Neuron (in vitro differentiated cells): Measurements from ENCODE around the gene RALGAPB.

Source experiments
- H2AFZ ChIP-seq: one replicate; pipeline ENCODE4 v1.6.1; 2013; ENCODE audit warnings: low read depth, mild to moderate bottlenecking, inconsistent platforms, low read length, moderate library complexity
- H3K27me3 ChIP-seq: one replicate; pipeline ENCODE4 v1.6.1; 2013; ENCODE audit warnings: low read length; ENCODE audit not compliant: insufficient read depth
- H3K36me3 ChIP-seq: one replicate; pipeline ENCODE4 v1.6.1; 2013; ENCODE audit warnings: low read length; ENCODE audit not compliant: insufficient read depth
- H3K4me1 ChIP-seq: one replicate; pipeline ENCODE4 v1.6.1; 2013; ENCODE audit warnings: low read length; ENCODE audit not compliant: insufficient read depth
- H3K4me3 ChIP-seq: 2 replicates; pipeline ENCODE4 v1.5.1; 2013; ENCODE audit warnings: mild to moderate bottlenecking, low read length, moderate library complexity
- H3K9me3 ChIP-seq: one replicate; pipeline ENCODE4 v1.6.1; 2013; ENCODE audit warnings: low read length

Gene RALGAPB

GRCh38 chr20:38515631-38516030 is 43.0 kb downstream of the RALGAPB start:
- Histone ChIP-seq H3K36me3 (peaks cover 45% of the 10 kb centered on the region), H2AFZ (no peak overlapping the region), H3K27me3 (no peaks in the 10 kb centered on the region)

GRCh38 chr20:38519426-38519825 is 46.8 kb downstream of the RALGAPB start:
- Histone ChIP-seq H3K36me3 (peaks cover 58% of the 10 kb centered on the region), H3K4me3 (no peak overlapping the region), H2AFZ (no peak overlapping the region), H3K9me3 (no peaks in the 10 kb centered on the region), H3K27me3 (no peaks in the 10 kb centered on the region), H3K4me1 (peaks cover 17% of the 10 kb centered on the region)

More at GRCh38 chr20:38515631-38516030, 43.0 kb downstream of the RALGAPB start:
- Histone ChIP-seq H3K9me3 (peaks cover 1% of the 10 kb centered on the region), H3K4me1 (peaks cover 14% of the 10 kb centered on the region), H3K4me3 (no peak overlapping the region)

- Histone ChIP-seq H3K4me3 (no peak overlapping the region), H3K27me3 (no peaks in the 10 kb centered on the region), H3K4me1 (peaks cover 17% of the 10 kb centered on the region), H3K36me3 (peaks cover 61% of the 10 kb centered on the region), H3K9me3 (no peaks in the 10 kb centered on the region), H2AFZ (no peak overlapping the region)
Measured at GRCh38 chr20:38520261-38520660, 47.6 kb downstream of the RALGAPB start.

- Histone ChIP-seq H3K4me1 (peaks cover 17% of the 10 kb centered on the region), H3K9me3 (no peaks in the 10 kb centered on the region), H2AFZ (no peak overlapping the region), H3K36me3 (peaks cover 64% of the 10 kb centered on the region), H3K4me3 (no peak overlapping the region), H3K27me3 (no peaks in the 10 kb centered on the region)
Measured at GRCh38 chr20:38523697-38524096, 51.1 kb downstream of the RALGAPB start.

- Histone ChIP-seq H3K4me3 (no peak overlapping the region), H2AFZ (no peak overlapping the region), H3K9me3 (no peaks in the 10 kb centered on the region), H3K4me1 (no peaks in the 10 kb centered on the region), H3K36me3 (peaks cover 59% of the 10 kb centered on the region), H3K27me3 (no peaks in the 10 kb centered on the region)
Measured at GRCh38 chr20:38528167-38528566, 55.5 kb downstream of the RALGAPB start.

- Histone ChIP-seq H3K4me3 (no peak overlapping the region), H3K9me3 (no peaks in the 10 kb centered on the region), H3K36me3 (peaks cover 57% of the 10 kb centered on the region), H2AFZ (no peak overlapping the region), H3K27me3 (no peaks in the 10 kb centered on the region), H3K4me1 (no peaks in the 10 kb centered on the region)
Measured at GRCh38 chr20:38531021-38531420, 58.4 kb downstream of the RALGAPB start.

- Histone ChIP-seq H3K4me3 (no peak overlapping the region), H2AFZ (no peak overlapping the region), H3K4me1 (no peaks in the 10 kb centered on the region), H3K9me3 (peaks cover 7% of the 10 kb centered on the region), H3K27me3 (no peaks in the 10 kb centered on the region), H3K36me3 (peaks cover 58% of the 10 kb centered on the region)
Measured at GRCh38 chr20:38534756-38535155, 62.1 kb downstream of the RALGAPB start.

- Histone ChIP-seq H3K36me3 (peaks cover 66% of the 10 kb centered on the region), H3K4me3 (no peak overlapping the region), H3K27me3 (no peaks in the 10 kb centered on the region), H2AFZ (no peak overlapping the region), H3K4me1 (no peaks in the 10 kb centered on the region), H3K9me3 (peaks cover 7% of the 10 kb centered on the region)
Measured at GRCh38 chr20:38536310-38536709, 63.7 kb downstream of the RALGAPB start.

- Histone ChIP-seq H3K27me3 (no peaks in the 10 kb centered on the region), H3K4me1 (no peaks in the 10 kb centered on the region), H3K4me3 (no peak overlapping the region), H3K36me3 (peaks cover 71% of the 10 kb centered on the region), H3K9me3 (peaks cover 7% of the 10 kb centered on the region), H2AFZ (no peak overlapping the region)
Measured at GRCh38 chr20:38537176-38537575, 64.5 kb downstream of the RALGAPB start.

- Histone ChIP-seq H3K36me3 (peaks cover 77% of the 10 kb centered on the region), H3K27me3 (no peaks in the 10 kb centered on the region), H2AFZ (no peak overlapping the region), H3K4me3 (no peak overlapping the region), H3K4me1 (no peaks in the 10 kb centered on the region), H3K9me3 (peaks cover 7% of the 10 kb centered on the region)
Measured at GRCh38 chr20:38538789-38539188, 66.1 kb downstream of the RALGAPB start.

- Histone ChIP-seq H2AFZ (no peak overlapping the region), H3K27me3 (no peaks in the 10 kb centered on the region), H3K4me3 (no peak overlapping the region), H3K36me3 (peaks cover 78% of the 10 kb centered on the region), H3K4me1 (no peaks in the 10 kb centered on the region), H3K9me3 (peaks cover under 1% of the 10 kb centered on the region)
Measured at GRCh38 chr20:38543014-38543906, 70.6 kb downstream of the RALGAPB start.

- no peak overlapping the region for H3K4me3 ChIP-seq
- H2AFZ ChIP-seq: no peak overlapping the region
- H3K27me3 ChIP-seq: no peaks in the 10 kb centered on the region
- no peaks in the 10 kb centered on the region for H3K4me1 ChIP-seq
- no peaks in the 10 kb centered on the region for H3K9me3 ChIP-seq
- peaks cover 82% of the 10 kb centered on the region for H3K36me3 ChIP-seq
Measured at GRCh38 chr20:38545771-38546170, 73.1 kb downstream of the RALGAPB start.

- H2AFZ ChIP-seq: no peak overlapping the region
- no peaks in the 10 kb centered on the region for H3K4me1 ChIP-seq
- peaks cover 81% of the 10 kb centered on the region for H3K36me3 ChIP-seq
- H3K4me3 ChIP-seq: no peak overlapping the region
- no peaks in the 10 kb centered on the region for H3K9me3 ChIP-seq
- H3K27me3 ChIP-seq: no peaks in the 10 kb centered on the region
Measured at GRCh38 chr20:38547288-38548085, 74.8 kb downstream of the RALGAPB start.
